Neuronal stem cell (in vitro differentiated cells): ENCODE measurements around the gene DPH1.

Experiments used
- DNase-seq: peaks from one replicate; pipeline ENCODE4 v3.0.0-alpha.2; 2013; ENCODE audit warnings: low spot score
- H2AFZ ChIP-seq: one replicate; pipeline ENCODE4 v1.6.1; 2013; ENCODE audit warnings: mild to moderate bottlenecking, low read length, inconsistent platforms
- H2AK5ac ChIP-seq: 2 replicates; pipeline ENCODE4 v1.6.1; 2013; ENCODE audit warnings: low read depth, mild to moderate bottlenecking, inconsistent platforms, low read length, moderate library complexity, mixed read lengths
- H2BK120ac ChIP-seq: 2 replicates; pipeline ENCODE4 v1.6.1; 2013; ENCODE audit warnings: low read depth, mild to moderate bottlenecking, inconsistent platforms, low read length, moderate library complexity, mixed read lengths
- H2BK12ac ChIP-seq: one replicate; pipeline ENCODE4 v1.6.1; 2013; ENCODE audit warnings: low read length, inconsistent platforms
- H2BK15ac ChIP-seq: 2 replicates; pipeline ENCODE4 v1.6.1; 2013; ENCODE audit warnings: mild to moderate bottlenecking, low read length, inconsistent platforms, mixed read lengths
- H2BK5ac ChIP-seq: one replicate; pipeline ENCODE4 v1.6.1; 2013; ENCODE audit warnings: inconsistent platforms, mild to moderate bottlenecking, low read length, moderate library complexity
- H3K14ac ChIP-seq: one replicate; pipeline ENCODE4 v1.6.1; 2013; ENCODE audit warnings: low read length, inconsistent platforms
- H3K18ac ChIP-seq: 2 replicates; pipeline ENCODE4 v1.6.1; 2013; ENCODE audit warnings: low read length, inconsistent platforms
- H3K23ac ChIP-seq: 2 replicates; pipeline ENCODE4 v1.6.1; 2013; ENCODE audit warnings: low read depth, mild to moderate bottlenecking, mixed read lengths, low read length, inconsistent platforms; ENCODE audit not compliant: poor library complexity
- H3K27ac ChIP-seq: replicated peaks from 3 replicates; pipeline ENCODE4 v1.5.1; 2013; ENCODE audit warnings: low read length, inconsistent platforms
- H3K27me3 ChIP-seq, 3 experiments: 2 replicates each; pipeline ENCODE4 v1.6.1; 2013; ENCODE audit warnings: low read length in 3 of 3, mild to moderate bottlenecking in 2 of 3, inconsistent platforms in 1 of 3, low read depth in 1 of 3, mixed read lengths in 1 of 3, moderate library complexity in 1 of 3; ENCODE audit not compliant: control insufficient read depth in 3 of 3, insufficient read depth in 3 of 3
- H3K36me3 ChIP-seq, 2 donors: replicated peaks in 1 of 2; 2 replicates each; pipeline ENCODE4 v1.6.1; 2013; ENCODE audit warnings: low read length in 2 of 2; ENCODE audit not compliant: control insufficient read depth in 2 of 2, insufficient read depth in 2 of 2
- H3K4ac ChIP-seq: 2 replicates; pipeline ENCODE4 v1.6.1; 2013; ENCODE audit warnings: inconsistent platforms, mild to moderate bottlenecking, low read length, moderate library complexity
- H3K4me1 ChIP-seq, 2 donors: 1 replicate in 1 of 2; 2 replicates in 1 of 2; pipeline ENCODE4 v1.6.1; 2013; ENCODE audit warnings: low read length in 2 of 2, low read depth in 1 of 2; ENCODE audit not compliant: control insufficient read depth in 2 of 2, insufficient read depth in 1 of 2
- H3K4me2 ChIP-seq: one replicate; pipeline ENCODE4 v1.6.1; 2013; ENCODE audit warnings: mild to moderate bottlenecking, low read length, inconsistent platforms; ENCODE audit not compliant: insufficient read depth, poor library complexity, severe bottlenecking
- H3K4me3 ChIP-seq, 2 donors: 2 replicates each; pipeline ENCODE4 v1.5.1; 2013; ENCODE audit warnings: low read length in 2 of 2, mild to moderate bottlenecking in 2 of 2, inconsistent platforms in 1 of 2, moderate library complexity in 1 of 2
- H3K79me1 ChIP-seq: one replicate; pipeline ENCODE4 v1.6.1; 2013; ENCODE audit warnings: low read depth, mild to moderate bottlenecking, inconsistent platforms, low read length, moderate library complexity
- H3K9ac ChIP-seq: one replicate; pipeline ENCODE4 v1.6.1; 2013; ENCODE audit warnings: mild to moderate bottlenecking, low read depth, low read length, inconsistent platforms; ENCODE audit not compliant: poor library complexity
- H3K9me3 ChIP-seq, 2 donors: replicated peaks in 1 of 2; 2 replicates each; pipeline versions ENCODE3 to v1.6.1; 2013; ENCODE audit warnings: low read length in 2 of 2, mild to moderate bottlenecking in 2 of 2, inconsistent platforms in 1 of 2, low read depth in 1 of 2, mixed read lengths in 1 of 2, moderate library complexity in 1 of 2; ENCODE audit not compliant: control insufficient read depth in 2 of 2, insufficient read depth in 1 of 2
- H4K8ac ChIP-seq: one replicate; pipeline ENCODE4 v1.6.1; 2013; ENCODE audit warnings: low read depth, mild to moderate bottlenecking, inconsistent platforms, low read length, moderate library complexity
- H4K91ac ChIP-seq: one replicate; pipeline ENCODE4 v1.6.1; 2013; ENCODE audit warnings: low read length, low read depth, mild to moderate bottlenecking, inconsistent platforms; ENCODE audit not compliant: poor library complexity
- WGBS, 2 donors: extraction: QIAGEN DNeasy Blood & Tissue Kit; methylation state at CpG; one replicate each; pipeline ENCODE4 v1.1.7; 2013; ENCODE audit warnings: missing lambda C conversion rate in 2 of 2, mixed read lengths in 1 of 2; ENCODE audit not compliant: insufficient read length in 2 of 2, insufficient replicate concordance in 1 of 2; ENCODE audit errors: extremely low coverage in 2 of 2; 5-methylcytosine and 5-hydroxymethylcytosine counted together

The DPH1 gene

GRCh38 chr17:2035541-2036488 lies 5.9 kb downstream of the DPH1 start:
- Histone ChIP-seq H3K36me3 (peaks cover 16% of the 10 kb centered on the region in 2 donors), H3K14ac (peak overlapping the region; percentile 33), H2BK12ac (peak overlapping the region; percentile 80), H3K18ac (peak overlapping the region; percentile 69), H2AK5ac (peak overlapping the region; percentile 98), H3K4me1 (peaks cover 10 to 12% of the 10 kb centered on the region in 2 donors), H3K27me3 (no peaks in the 10 kb centered on the region), H2BK5ac (peak overlapping the region; percentile 80), H2AFZ (no peak overlapping the region), H3K9me3 (no peaks in the 10 kb centered on the region), H4K91ac (no peak overlapping the region), H3K9ac (no peak overlapping the region), H3K27ac (no peak overlapping the region), H3K79me1 (peaks cover 3% of the 10 kb centered on the region), H4K8ac (no peak overlapping the region), H3K4ac (peak overlapping the region; percentile 61), H3K4me3 (no peak overlapping the region), H3K4me2 (peak overlapping the region; percentile 12), H3K23ac (peak overlapping the region; percentile 44), H2BK120ac (no peak overlapping the region), H2BK15ac (peak overlapping the region; percentile 73)
- no peak for DNase-seq
- WGBS, 2 donors: no CpG with 5 or more reads among the region's 29 CpGs

- H3K4me3 ChIP-seq: no peak overlapping the region
- peaks cover 3% of the 10 kb centered on the region for H3K79me1 ChIP-seq
- H3K9me3 ChIP-seq: no peaks in the 10 kb centered on the region
- H2BK5ac ChIP-seq: no peak overlapping the region
- H3K36me3 ChIP-seq: peaks cover 16% of the 10 kb centered on the region in 2 donors
- no peak overlapping the region for H3K4me2 ChIP-seq
- no peak overlapping the region for H2AK5ac ChIP-seq
- H3K14ac ChIP-seq: no peak overlapping the region
- H3K27me3 ChIP-seq: no peaks in the 10 kb centered on the region
- peaks cover 14 to 17% of the 10 kb centered on the region in 2 donors for H3K4me1 ChIP-seq
- H3K23ac ChIP-seq: peak overlapping the region; percentile 6
- no peak overlapping the region for H4K8ac ChIP-seq
- no peak overlapping the region for H4K91ac ChIP-seq
- no peak overlapping the region for H2BK12ac ChIP-seq
- H3K27ac ChIP-seq: no peak overlapping the region
- no peak overlapping the region for H3K4ac ChIP-seq
- no peak overlapping the region for H3K9ac ChIP-seq
- H3K18ac ChIP-seq: no peak overlapping the region
- DNase-seq: no peak
- H2AFZ ChIP-seq: no peak overlapping the region
- WGBS, 2 donors: no CpG with 5 or more reads among the region's 10 CpGs
- H2BK120ac ChIP-seq: no peak overlapping the region
- H2BK15ac ChIP-seq: no peak overlapping the region
Observed at GRCh38 chr17:2037155-2037554, 7.2 kb downstream of the DPH1 start.

GRCh38 chr17:2040219-2040827 lies 10.4 kb downstream of the DPH1 start:
- Histone ChIP-seq H3K23ac (no peak overlapping the region), H3K4ac (no peak overlapping the region), H3K36me3 (peaks cover 21 to 42% of the 10 kb centered on the region in 2 donors), H3K9me3 (no peaks in the 10 kb centered on the region), H3K4me2 (no peak overlapping the region), H4K91ac (no peak overlapping the region), H3K9ac (no peak overlapping the region), H2AK5ac (peak overlapping the region; percentile 1), H2BK5ac (no peak overlapping the region), H4K8ac (no peak overlapping the region), H3K4me3 (no peak overlapping the region), H2AFZ (no peak overlapping the region), H3K79me1 (peaks cover 2% of the 10 kb centered on the region), H3K27me3 (no peaks in the 10 kb centered on the region), H3K4me1 (peaks cover 5 to 9% of the 10 kb centered on the region in 2 donors), H3K14ac (no peak overlapping the region), H3K18ac (no peak overlapping the region), H2BK15ac (no peak overlapping the region), H3K27ac (no peak overlapping the region), H2BK12ac (no peak overlapping the region), H2BK120ac (no peak overlapping the region)
- no CpG with 5 or more reads among the region's 7 CpGs for WGBS, 2 donors
- no peak for DNase-seq
